Stimulated activated naive CD8-positive, alpha-beta T cell treated with anti-CD3 and anti-CD28 coated beads, Interleukin-15, Interleukin-2, amounts not matched to agents 100 U/mL and 50 U/mL, for 24 hours (primary cell): ENCODE measurements around the gene SLC16A8.

ENCODE experiments used
- ATAC-seq: fragments of 150-1000 bp; cut with Tn5 transposase; one replicate; pipeline ENCODE4 v1.10.0; 2021
- DNase-seq: peaks from one replicate; pipeline ENCODE4 v3.0.0; 2021

Gene SLC16A8

GRCh38 chr22:38112381-38112780, 28.4 kb upstream of the SLC16A8 start:
- no peak for ATAC-seq

GRCh38 chr22:38111925-38112355, 28.0 kb upstream of the SLC16A8 start:
- DNase-seq (no peak), ATAC-seq (no peak)

More at GRCh38 chr22:38112381-38112780, 28.4 kb upstream of the SLC16A8 start:
- no peak for DNase-seq

GRCh38 chr22:38110863-38111852, 27.2 kb upstream of the SLC16A8 start:
- DNase-seq (no peak), ATAC-seq (no peak)

GRCh38 chr22:38110008-38110862, 26.3 kb upstream of the SLC16A8 start, which contains the start of gene BAIAP2L2:
Gene BAIAP2L2 (minus strand): TSS chr22:38110684. CDS start chr22:38110525, 159 bp downstream.
- DNase-seq (no peak), ATAC-seq (no peak)

- ATAC-seq = no peak
- DNase-seq = no peak
These were observed 25.5 kb upstream of the SLC16A8 start for GRCh38 chr22:38109371-38110001.

- ATAC-seq (no peak), DNase-seq (no peak)
These were observed 24.8 kb upstream of the SLC16A8 start for GRCh38 chr22:38108561-38109319.

- DNase-seq (no peak), ATAC-seq (no peak)
These were observed 23.9 kb upstream of the SLC16A8 start for GRCh38 chr22:38107692-38108515.

- ATAC-seq = no peak
- DNase-seq = no peak
These were observed 23.0 kb upstream of the SLC16A8 start for GRCh38 chr22:38106814-38107578.

- DNase-seq (no peak), ATAC-seq (no peak)
These were observed 20.1 kb upstream of the SLC16A8 start for GRCh38 chr22:38104084-38104483.

GRCh38 chr22:38103641-38104040, 19.7 kb upstream of the SLC16A8 start:
- DNase-seq (no peak), ATAC-seq (no peak)

GRCh38 chr22:38098410-38099249, 14.6 kb upstream of the SLC16A8 start:
- DNase-seq (no peak), ATAC-seq (no peak)

- DNase-seq (no peak), ATAC-seq (peak; percentile 6)
These were observed 13.8 kb upstream of the SLC16A8 start for GRCh38 chr22:38097557-38098409.

- no peak for ATAC-seq
- no peak for DNase-seq
These were observed 13.1 kb upstream of the SLC16A8 start for GRCh38 chr22:38097058-38097457.

GRCh38 chr22:38089474-38089851, 5.5 kb upstream of the SLC16A8 start:
- ATAC-seq = no peak

GRCh38 chr22:38088629-38089473, 4.9 kb upstream of the SLC16A8 start:
- DNase-seq = no peak
- ATAC-seq = no peak

More at GRCh38 chr22:38089474-38089851, 5.5 kb upstream of the SLC16A8 start:
- no peak for DNase-seq

- ATAC-seq (no peak), DNase-seq (no peak)
These were observed 3.9 kb upstream of the SLC16A8 start for GRCh38 chr22:38087855-38088254.

GRCh38 chr22:38086942-38087341, 3.0 kb upstream of the SLC16A8 start:
- no peak for DNase-seq
- no peak for ATAC-seq
